OCI-LY1 (cell line): ENCODE measurements around the gene LGR5.

Experiments used
- H2AFZ ChIP-seq: fragments of 200-600 bp; sonication (generic), shearing (Covaris generic); 2 replicates; pipeline ENCODE4 v1.6.0; 2014; ENCODE audit warnings: antibody characterized with exemption, mild to moderate bottlenecking, low read length
- H3F3A ChIP-seq: fragments of 200-600 bp; sonication (generic), shearing (Covaris generic); 2 replicates; pipeline ENCODE4 v1.6.0; 2014; ENCODE audit warnings: mild to moderate bottlenecking, antibody characterized with exemption, low read length, moderate library complexity; ENCODE audit not compliant: insufficient read depth
- H3K27ac ChIP-seq: fragments of 200-600 bp; sonication (generic); 2 replicates; pipeline ENCODE4 v1.5.1; 2014; ENCODE audit warnings: low read length, mixed run types, mild to moderate bottlenecking, low read depth; ENCODE audit not compliant: poor library complexity, severe bottlenecking
- H3K27me3 ChIP-seq: fragments of 200-600 bp; sonication (generic); 2 replicates; pipeline ENCODE4 v1.6.0; 2014; ENCODE audit warnings: antibody characterized with exemption, mild to moderate bottlenecking, low read length, moderate library complexity; ENCODE audit not compliant: insufficient read depth
- H3K36me3 ChIP-seq: fragments of 200-600 bp; sonication (generic); 2 replicates; pipeline ENCODE4 v1.6.1; 2014; ENCODE audit warnings: mild to moderate bottlenecking, antibody characterized with exemption, low read length, moderate library complexity, mixed read lengths; ENCODE audit not compliant: insufficient read depth
- H3K4me1 ChIP-seq: fragments of 200-600 bp; sonication (generic); 2 replicates; pipeline ENCODE4 v1.5.1; 2014; ENCODE audit warnings: mild to moderate bottlenecking, low read length, moderate library complexity; ENCODE audit not compliant: insufficient read depth, severe bottlenecking
- H3K4me2 ChIP-seq: fragments of 200-600 bp; sonication (generic), shearing (Covaris generic); 2 replicates; pipeline ENCODE4 v1.6.1; 2014; ENCODE audit warnings: low read length
- H3K4me3 ChIP-seq: fragments of 200-600 bp; sonication (generic); 2 replicates; pipeline ENCODE4 v1.5.1; 2014; ENCODE audit warnings: low read length, low read depth, mild to moderate bottlenecking, mixed read lengths; ENCODE audit not compliant: poor library complexity, severe bottlenecking
- H3K79me2 ChIP-seq: fragments of 200-600 bp; shearing (Covaris generic); 2 replicates; pipeline ENCODE4 v1.6.1; 2016; ENCODE audit warnings: mixed run types, low read length, mixed read lengths; ENCODE audit not compliant: insufficient read depth
- H3K9ac ChIP-seq: fragments of 200-600 bp; sonication (generic), shearing (Covaris generic); 2 replicates; pipeline ENCODE4 v1.6.1; 2014; ENCODE audit warnings: mild to moderate bottlenecking, low read length, mixed read lengths
- H3K9me2 ChIP-seq: fragments of 200-600 bp; sonication (generic), shearing (Covaris generic); 2 replicates; pipeline ENCODE4 v1.6.1; 2014; ENCODE audit warnings: low read depth, mild to moderate bottlenecking, low read length, mixed read lengths
- H3K9me3 ChIP-seq: fragments of 200-600 bp; shearing (Covaris generic); 2 replicates; pipeline ENCODE4 v1.6.1; 2014; ENCODE audit warnings: low read length, mixed read lengths
- H4K20me1 ChIP-seq: fragments of 200-600 bp; sonication (generic), shearing (Covaris generic); 2 replicates; pipeline ENCODE4 v1.6.0; 2016; ENCODE audit warnings: mild to moderate bottlenecking, low read length; ENCODE audit not compliant: insufficient read depth
- EZH2 ChIP-seq: fragments of 200-600 bp; sonication (generic), shearing (Covaris generic); IDR thresholded peaks from 2 replicates; pipeline ENCODE4 v1.8.0; 2017; ENCODE audit warnings: borderline replicate concordance, mixed run types, mild to moderate bottlenecking, antibody characterized with exemption, low read length, moderate library complexity, mixed read lengths
- TF ChIP-seq, protein P1 (sequence below): fragments of 200-600 bp; sonication (generic), shearing (Covaris generic); IDR thresholded peaks from 2 replicates; pipeline ENCODE4 v1.5.1; 2017; ENCODE audit warnings: mild to moderate bottlenecking, antibody characterized with exemption, low read length, moderate library complexity, mixed read lengths

LGR5 gene

DNA sequence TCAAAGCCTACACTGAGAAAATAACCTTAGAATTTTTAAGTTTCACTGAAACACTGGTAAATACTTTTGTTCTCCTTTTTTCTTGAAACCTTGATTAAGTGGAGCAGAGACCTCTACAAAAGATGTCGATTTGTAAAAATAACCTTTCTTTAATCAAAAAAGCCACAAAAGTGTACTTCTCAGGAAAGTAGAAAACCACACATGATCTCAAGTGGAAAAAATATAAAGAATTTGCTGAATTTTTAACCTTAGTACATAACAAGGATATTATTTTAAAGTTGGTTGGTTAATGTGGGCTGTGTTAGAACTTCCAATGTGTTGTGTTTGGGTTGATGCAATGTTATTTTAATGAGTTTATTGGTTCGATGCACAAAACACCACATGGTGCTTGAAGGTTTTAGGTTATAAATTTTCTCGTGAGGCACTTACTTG, 8.6 kb downstream of the LGR5 start:
- Histone ChIP-seq H3K9me2 (no peaks in the 10 kb centered on the region), H3K4me3 (no peak overlapping the region), H3K9ac (no peak overlapping the region), H4K20me1 (no peaks in the 10 kb centered on the region), H3K9me3 (no peaks in the 10 kb centered on the region), H3K27me3 (no peaks in the 10 kb centered on the region), H3K79me2 (no peaks in the 10 kb centered on the region), H3F3A (no peaks in the 10 kb centered on the region), H3K4me1 (no peaks in the 10 kb centered on the region), H3K36me3 (no peaks in the 10 kb centered on the region), H2AFZ (no peak overlapping the region), H3K4me2 (no peak overlapping the region), H3K27ac (no peak overlapping the region)
- no peak for TF ChIP-seq EZH2
- TF ChIP-seq, protein P1, sequence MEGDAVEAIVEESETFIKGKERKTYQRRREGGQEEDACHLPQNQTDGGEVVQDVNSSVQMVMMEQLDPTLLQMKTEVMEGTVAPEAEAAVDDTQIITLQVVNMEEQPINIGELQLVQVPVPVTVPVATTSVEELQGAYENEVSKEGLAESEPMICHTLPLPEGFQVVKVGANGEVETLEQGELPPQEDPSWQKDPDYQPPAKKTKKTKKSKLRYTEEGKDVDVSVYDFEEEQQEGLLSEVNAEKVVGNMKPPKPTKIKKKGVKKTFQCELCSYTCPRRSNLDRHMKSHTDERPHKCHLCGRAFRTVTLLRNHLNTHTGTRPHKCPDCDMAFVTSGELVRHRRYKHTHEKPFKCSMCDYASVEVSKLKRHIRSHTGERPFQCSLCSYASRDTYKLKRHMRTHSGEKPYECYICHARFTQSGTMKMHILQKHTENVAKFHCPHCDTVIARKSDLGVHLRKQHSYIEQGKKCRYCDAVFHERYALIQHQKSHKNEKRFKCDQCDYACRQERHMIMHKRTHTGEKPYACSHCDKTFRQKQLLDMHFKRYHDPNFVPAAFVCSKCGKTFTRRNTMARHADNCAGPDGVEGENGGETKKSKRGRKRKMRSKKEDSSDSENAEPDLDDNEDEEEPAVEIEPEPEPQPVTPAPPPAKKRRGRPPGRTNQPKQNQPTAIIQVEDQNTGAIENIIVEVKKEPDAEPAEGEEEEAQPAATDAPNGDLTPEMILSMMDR = no peak

DNA sequence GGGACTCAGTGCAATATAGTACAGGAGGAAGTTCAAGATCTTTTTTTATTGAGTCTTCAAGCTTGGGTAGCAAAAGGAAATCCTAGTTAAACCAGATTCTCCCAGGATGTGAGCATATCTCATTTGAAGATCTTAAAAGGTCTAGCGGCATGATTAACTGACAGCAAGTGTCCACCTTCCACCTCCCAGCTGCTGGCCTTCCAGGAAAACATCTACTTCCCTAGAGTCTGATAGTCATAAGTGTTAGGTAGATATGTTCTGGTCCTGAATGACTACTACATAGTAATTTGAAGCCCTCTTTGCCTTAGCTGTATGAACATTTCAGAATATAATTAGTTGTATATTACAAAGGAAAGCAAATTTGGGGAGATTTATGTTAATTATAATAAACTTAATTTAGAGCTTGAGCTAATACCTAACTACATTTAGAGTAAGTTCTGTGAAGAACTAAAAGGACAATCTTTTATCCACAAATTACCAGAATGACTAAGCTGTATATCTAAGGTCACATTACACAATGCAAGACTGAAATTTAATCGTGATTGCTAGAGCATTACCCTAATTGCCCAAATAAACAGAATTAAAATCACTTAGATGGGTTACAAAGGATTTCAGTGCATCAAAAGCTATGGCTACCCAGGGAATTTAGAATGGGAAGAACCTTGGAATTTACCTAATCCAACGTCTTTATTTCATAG, 9.9 kb downstream of the LGR5 start:
- no peaks in the 10 kb centered on the region for H3F3A ChIP-seq
- H3K27ac ChIP-seq = no peak overlapping the region
- no peaks in the 10 kb centered on the region for H3K36me3 ChIP-seq
- H3K9me2 ChIP-seq = no peaks in the 10 kb centered on the region
- H4K20me1 ChIP-seq = no peaks in the 10 kb centered on the region
- H3K4me1 ChIP-seq = no peaks in the 10 kb centered on the region
- no peak overlapping the region for H3K4me2 ChIP-seq
- H3K27me3 ChIP-seq = no peaks in the 10 kb centered on the region
- H3K9ac ChIP-seq = no peak overlapping the region
- no peak for TF ChIP-seq EZH2
- TF ChIP-seq, protein P1 = no peak
- H3K4me3 ChIP-seq = no peak overlapping the region
- no peaks in the 10 kb centered on the region for H3K9me3 ChIP-seq
- H2AFZ ChIP-seq = no peak overlapping the region
- no peaks in the 10 kb centered on the region for H3K79me2 ChIP-seq

DNA sequence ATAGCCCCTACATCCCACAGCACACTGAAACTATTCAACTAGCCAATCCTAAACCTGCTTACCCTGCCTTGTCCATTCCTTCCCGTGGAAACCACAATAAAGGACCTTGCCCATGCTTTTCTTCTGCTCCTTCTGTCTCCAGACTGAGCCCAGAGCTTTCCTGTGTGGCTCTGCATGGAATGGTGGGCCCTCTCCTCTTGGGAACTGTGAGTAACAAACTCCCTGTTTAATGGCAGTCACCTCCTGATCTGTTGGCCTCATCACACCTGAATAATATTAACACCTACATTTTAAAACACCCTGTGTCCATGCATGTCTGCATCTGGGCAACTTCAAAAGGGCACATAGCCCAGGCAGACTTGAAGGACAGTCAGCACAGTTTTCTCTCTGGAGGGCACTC, 12.4 kb downstream of the LGR5 start:
- H3K9me3 ChIP-seq = no peaks in the 10 kb centered on the region
- H2AFZ ChIP-seq = no peak overlapping the region
- no peaks in the 10 kb centered on the region for H3K36me3 ChIP-seq
- H4K20me1 ChIP-seq = no peaks in the 10 kb centered on the region
- no peak overlapping the region for H3K4me2 ChIP-seq
- H3K9me2 ChIP-seq = no peaks in the 10 kb centered on the region
- H3K4me3 ChIP-seq = no peak overlapping the region
- no peaks in the 10 kb centered on the region for H3K79me2 ChIP-seq
- H3K27me3 ChIP-seq = no peaks in the 10 kb centered on the region
- no peaks in the 10 kb centered on the region for H3F3A ChIP-seq
- no peak overlapping the region for H3K9ac ChIP-seq
- no peaks in the 10 kb centered on the region for H3K4me1 ChIP-seq
- no peak overlapping the region for H3K27ac ChIP-seq
- TF ChIP-seq, protein P1 = no peak
- TF ChIP-seq EZH2 = no peak
